Measurements from ENCODE around the gene DRGX.

Gene DRGX

DNA sequence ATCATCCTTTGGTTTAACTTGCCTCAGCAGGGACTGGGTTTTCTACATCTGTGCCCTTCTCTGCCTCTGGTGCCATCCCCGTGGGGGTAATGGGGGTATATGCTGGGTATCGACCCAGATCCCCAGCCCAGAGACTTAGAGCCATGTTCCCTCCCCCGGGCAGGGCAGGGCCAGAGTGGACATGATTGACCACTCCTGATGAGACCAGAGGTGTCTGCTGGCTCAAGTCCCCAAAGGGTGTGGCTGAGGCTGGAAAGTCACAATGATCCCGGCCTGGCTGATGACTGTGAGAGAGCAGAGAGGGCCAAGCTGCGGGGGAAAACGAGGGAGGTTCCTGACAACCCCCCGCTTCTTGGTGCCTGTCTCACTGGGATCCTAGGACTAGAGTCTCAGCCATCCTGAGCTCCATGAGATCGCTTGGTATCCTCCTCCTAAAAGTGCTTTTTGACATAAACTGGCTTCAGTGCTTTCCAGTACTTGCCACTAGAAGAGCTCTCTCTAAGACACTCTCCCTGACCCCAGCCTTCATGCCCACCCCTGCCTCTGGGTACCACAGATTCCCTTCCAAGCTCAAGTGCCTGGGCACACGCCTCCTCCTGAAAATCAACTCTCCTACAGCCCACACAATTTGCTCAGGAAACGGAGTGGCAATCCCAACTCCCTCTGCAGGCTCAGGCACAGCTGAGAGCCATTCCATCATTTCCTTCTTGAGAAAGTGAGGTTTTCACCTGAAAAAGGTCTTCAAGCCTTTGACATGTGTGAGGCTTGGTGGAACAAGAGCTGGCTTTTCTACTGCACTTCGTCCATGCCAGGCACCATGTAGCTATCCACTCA lies 33.9 kb downstream of the DRGX start:
- no peak for DNase-seq (ENCODE audit: low read depth in 2 of 2)

DNA sequence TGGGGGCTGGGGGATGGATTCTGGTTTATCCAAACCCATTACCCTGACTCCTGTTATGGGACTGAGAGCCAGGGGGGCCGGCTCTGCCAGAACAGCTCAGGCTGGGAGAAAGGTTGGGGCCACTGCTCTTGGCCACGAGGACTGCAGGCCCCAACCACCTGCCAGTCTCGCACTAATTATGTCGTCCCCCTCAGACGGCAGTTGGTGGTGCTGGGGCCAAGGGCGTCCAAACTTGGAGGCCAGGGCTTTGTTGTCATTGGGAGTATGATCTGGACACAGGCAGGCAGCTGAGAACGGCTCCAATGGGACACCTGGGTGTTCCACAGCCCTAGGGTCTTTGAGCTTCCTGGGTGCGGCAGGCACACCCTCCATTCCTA lies 34.7 kb downstream of the DRGX start:
- DNase-seq (ENCODE audit: low read depth in 2 of 2): no peak

DNA sequence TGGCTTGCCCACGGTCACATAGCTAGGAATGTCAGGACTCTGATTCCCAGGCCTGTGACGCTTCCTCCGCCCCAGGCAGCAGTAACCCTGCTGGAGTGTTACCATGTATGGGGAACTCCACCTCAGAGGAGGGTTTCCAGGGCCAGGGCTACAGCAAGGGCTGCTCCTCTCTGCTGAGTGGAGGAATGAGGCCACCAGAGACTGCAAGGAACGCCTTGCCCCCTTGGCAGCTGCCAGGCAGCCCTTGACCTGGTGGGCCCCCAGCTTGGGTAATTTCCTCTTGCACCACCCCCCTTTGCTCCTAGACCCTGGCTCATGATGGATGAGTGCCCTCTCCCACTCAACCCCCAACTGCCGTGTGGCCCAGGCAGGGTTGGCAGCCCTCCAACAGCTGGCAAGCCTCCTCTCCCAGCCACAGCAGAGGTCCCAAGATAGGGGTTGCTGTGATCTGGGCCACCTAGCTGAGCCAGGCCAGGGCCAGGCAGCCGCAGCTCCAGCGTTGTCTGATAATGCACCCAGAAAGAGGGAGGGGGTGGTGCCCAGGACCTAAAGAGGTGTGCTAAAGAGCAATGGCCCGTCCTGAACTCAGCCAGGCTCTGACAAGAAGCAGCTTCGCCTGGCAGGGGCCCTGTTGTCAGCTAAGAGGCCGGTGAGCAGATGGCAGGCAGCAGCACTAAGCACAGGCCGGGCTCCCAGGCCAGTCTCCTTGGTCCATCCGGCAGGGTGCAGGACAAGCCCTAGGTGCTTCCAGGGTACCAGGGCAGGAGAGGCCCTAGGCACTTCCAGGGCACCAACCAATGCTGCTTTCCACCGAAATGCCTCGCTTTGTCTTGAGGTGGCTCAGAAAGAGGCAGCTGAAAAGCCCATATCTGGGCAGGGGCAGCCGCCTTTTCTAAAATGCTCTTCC lies 35.4 kb downstream of the DRGX start:
- no peak for DNase-seq (ENCODE audit: low read depth in 2 of 2)

DNA sequence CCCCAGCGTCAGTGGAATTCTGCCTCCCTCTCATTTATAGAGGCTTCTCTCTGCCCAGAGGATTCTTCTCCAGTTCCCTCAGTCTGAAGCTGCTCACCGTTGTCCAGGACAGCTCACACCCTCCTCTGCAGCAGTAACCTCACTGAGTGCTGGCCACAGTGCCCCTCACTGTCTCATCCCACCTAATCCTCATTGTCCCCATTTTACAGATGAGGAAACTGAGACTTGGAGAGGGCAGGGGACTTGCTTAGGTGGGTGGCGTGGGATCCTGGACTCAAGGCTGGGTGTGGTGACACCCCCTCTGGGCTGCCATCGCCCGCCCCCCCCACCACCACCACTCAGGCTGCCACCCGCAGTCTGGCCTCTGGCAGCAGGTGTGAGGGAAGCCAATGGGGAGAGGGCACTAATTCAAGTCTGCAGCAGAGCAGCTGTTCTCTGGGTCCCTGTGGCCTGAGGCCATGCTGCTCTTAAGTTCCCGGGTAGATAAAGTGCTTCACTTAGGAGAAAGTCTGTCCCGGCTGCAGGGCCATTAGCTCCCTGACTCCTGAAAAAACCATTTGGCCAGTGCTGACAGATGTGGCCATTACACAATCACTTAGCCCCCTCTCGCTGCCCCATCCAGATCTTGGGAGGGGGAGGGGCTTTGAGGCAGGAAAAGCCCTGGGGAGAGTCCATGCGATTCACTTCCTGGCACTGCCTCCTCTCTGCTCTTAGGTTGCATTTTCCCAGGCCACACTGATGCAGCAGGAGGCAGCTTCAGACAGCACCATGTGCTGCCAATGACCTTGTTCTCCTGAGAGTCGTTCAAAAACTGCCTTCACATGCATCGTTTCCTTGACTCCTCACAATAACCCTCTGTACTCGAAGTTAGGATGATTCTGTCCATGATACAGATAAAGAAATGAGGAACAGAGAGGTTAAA lies 36.3 kb downstream of the DRGX start:
- DNase-seq (ENCODE audit: low read depth in 2 of 2): no peak

DNA sequence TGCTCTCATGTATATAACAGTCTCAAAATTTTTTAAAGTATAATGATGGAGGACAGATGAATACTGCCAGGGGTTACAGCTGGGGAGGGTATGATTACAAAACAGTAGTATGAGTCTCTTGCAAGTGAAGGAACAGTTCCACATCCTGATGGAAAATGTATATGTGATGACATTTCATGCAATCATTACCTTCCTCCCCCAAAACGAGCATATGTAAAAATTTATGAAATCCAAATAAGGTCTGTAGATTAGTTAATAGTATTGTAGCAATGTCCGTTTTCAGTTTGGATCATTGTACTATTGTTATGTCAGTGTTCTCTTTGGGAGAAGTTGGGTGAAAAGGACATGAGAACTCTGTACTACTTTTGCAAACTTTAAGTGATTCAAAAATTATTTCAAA lies 38.0 kb downstream of the DRGX start:
- no peak for DNase-seq (ENCODE audit: low read depth in 2 of 2)

DNA sequence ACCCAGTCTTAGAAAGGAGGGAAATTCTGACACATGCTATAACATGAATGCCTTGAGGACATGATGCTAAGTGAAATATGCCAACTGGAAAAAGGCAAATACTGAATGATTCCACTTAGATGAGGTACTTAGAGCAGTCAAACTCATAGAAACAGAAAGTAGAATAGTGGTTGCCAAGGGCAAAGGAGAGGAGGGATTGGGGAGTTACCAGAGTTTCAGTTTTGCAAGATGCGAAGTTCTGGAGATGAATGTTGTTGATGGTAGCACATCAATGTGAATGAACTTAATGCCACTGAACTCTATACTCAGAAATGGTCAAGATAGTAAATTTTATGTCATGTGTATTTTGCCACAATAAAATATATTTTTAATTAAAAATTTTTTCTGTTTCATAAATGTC lies 38.9 kb downstream of the DRGX start:
- DNase-seq (ENCODE audit: low read depth in 2 of 2): no peak

DNA sequence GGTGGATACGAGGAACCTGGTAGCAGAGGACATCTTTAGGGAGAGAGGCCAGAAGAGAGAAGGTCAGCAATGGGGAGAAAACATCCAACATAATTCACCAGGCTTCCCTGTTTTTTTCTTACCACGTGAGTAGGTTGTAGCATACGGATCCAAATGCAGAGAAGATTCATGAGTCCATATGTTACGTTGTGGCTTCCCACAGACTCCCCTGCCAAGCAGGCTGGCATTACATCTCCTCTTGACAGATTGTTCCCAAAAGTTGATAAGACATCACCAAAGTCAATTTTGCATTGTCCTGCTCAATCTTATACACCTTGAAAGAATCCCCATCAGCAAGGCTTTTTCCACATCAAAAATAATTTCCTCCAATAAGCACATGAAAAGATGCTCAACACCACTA lies 39.7 kb downstream of the DRGX start:
- no peak for DNase-seq (ENCODE audit: low read depth in 2 of 2)

DNA sequence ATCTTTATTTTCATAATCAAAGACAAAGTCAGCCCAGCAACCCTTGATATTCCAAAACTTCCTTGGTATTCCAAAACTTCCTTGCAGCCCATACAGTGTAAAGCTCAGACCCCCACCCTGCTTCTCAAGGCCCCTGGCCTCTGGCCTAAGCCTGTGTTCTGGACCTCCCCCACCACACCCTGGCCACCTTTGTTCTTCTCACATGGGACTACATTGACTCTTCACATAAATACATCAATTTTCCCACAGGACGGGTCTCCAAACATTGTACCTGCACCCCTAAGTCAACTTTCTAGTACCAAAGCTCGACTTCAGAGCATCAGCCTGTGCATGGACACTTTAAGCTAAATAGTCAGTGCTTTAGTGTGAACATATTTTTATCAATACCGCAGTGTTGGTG lies 40.7 kb downstream of the DRGX start:
- no peak for DNase-seq (ENCODE audit: low read depth in 2 of 2)

DNA sequence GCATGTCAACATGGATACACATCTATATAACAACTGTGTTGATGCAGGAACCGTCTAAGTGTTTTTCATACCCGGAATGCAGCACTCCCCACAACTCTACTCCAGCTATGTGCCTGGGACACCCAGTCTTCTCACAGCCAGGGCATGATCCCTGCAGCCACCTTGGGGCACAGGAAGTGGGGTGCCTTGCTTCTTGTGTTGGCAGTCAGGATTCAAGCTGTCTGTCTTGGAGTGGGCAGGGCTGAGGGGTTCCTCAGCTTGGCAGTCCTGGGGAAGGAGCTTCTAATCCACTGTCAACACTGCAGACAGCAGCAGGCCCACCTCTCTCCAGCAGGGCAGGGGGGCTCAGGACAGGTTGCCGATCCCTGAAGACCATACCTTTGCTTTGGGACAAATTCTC lies 41.3 kb downstream of the DRGX start:
- no peak for DNase-seq (ENCODE audit: low read depth in 2 of 2)

DNA sequence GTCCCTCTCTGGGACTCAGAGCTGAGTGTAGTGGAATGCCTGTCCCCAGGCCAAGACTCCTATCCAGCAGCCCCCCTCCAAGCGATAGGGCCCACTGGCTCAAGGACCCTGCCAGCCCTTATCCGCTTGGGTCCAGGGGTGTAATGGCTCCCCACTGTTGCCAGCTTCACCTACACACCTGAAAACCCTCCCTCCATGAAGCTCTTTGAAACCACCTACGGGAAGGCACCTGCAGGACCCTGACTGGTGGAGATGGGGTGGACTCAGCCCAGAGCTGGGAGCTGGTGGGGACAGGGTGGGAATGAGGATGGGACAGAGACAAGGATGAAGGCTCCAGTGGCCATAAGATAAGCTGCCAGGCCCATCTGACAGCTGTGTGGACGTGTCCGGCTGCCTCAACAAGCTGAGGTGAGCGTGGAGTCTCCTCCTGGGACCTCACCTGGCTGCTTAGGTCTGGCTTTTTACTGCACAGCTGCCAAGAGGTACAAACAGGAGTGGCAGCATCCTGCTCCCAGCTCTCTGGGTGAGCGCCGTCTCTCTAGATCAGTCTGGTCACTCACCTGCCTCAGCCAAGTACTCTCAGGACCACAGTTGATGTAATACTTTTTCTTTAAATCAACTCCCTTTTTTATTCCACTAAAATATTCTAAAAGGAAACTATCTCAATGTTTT lies 41.9 kb downstream of the DRGX start:
- no peak for DNase-seq (ENCODE audit: low read depth in 2 of 2)

DNA sequence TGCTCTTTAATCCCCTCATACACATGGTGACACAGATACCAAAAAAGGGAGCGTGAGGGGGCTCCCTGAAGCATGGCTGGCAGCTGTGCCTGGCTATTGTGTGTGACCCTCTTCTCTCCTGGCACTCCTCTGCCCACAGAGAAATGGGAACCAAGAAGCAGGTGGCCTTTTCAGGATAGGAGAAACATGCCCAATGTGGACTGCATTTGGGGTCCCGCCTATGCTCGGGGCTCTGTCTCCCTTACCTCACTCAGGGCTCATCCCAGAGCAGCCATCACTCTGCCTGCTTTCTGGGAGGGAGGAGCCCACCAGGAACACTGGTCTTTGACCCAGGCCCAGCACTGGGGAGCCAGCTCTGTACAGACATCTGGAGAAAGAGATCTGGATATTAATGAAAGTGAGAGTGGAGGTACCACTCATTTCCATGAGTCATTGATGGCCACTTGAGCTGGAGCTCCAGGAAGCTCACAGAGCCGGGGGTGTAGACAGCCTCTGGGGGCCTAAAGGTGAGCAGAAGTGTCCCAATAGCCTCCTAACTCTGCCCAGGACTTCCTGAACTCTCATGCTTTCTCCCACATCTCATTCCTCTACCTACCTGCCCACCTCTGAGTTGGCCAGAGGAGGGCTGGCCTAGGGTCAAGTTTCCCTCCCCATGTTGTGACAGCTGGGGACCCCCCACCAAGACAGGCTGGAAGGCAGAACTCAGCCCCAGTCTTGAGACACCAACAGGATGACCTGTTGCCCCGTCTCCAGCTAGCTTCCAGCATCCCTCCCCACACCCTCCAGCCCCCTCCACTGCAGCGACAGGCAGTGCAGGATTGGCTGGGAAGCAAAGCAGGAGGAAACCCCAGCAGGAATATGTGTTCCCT lies 42.6 kb downstream of the DRGX start:
- DNase-seq (ENCODE audit: low read depth in 2 of 2): no peak

DNA sequence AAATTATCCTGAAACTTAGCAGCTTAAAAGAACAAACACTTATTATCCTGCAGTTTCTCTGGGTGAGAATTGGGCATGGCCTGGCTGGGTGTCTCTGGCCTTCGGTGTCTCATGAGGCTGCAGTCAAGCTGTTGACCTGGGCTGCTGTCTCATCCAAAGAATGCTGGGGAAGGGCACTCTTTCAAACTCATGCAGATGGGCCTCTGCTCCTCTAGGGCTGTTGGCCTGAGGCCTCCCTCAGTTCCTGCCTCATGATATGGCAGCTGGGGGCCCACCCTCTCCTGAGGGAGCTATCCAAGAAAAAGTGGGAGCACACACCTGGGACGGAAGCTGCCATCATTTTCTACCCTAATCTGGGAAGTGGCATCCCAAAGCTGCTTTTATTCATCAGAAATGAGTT lies 43.6 kb downstream of the DRGX start:
- DNase-seq (ENCODE audit: low read depth in 2 of 2): no peak

DNA sequence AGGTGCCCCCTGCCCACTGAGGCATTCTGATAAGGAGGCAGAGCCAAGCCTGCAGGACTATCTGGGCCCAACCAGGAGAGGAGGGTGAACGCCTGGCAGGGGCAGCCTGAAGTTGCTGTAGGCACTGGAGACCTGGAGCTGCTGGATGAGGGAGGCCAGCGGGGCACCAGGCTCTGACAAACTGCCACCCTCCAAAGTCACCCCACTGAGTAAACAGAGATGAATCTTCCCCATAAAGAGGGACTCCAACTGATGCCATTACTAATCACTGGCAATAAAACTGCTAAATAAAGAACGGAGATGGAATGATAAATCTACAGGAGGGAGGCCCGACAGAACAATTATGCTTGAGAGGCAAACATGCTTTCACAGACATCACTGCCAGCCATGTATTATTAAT lies 44.2 kb downstream of the DRGX start:
- no peak for DNase-seq (ENCODE audit: low read depth in 2 of 2)

DNA sequence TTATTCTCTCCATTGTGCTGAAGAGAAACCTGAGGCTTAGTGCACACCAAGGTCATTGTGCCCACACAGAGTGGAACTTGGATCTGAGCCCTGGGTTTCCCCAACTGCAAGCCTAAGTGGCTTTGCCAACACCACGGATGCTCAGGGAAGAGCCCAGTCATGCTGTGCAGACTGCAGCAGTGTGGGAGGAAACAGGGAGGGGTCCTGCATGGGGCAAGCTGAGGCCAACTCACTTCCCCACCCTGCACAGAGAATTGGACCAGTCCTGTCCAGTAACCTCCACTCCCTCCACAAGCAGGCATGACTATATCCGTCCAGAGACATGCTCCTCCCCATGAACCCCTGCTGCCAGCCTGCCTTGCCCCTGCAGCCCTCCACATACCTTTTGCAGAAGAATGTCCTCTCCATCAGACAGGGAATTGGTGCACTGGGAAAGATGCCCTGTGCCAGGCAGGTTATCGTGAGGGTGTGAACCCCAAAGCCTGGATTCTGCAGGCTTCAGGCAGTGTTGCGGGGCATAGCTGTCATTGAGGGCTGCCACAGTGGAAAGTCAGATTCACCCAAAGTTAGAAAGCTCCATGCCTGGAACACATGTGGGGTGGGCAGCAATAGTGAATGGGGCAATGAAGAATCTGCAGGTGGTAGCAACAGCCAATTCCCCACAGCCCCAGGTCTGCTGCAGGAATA lies 44.9 kb downstream of the DRGX start:
- DNase-seq (ENCODE audit: low read depth in 2 of 2): no peak

DNA sequence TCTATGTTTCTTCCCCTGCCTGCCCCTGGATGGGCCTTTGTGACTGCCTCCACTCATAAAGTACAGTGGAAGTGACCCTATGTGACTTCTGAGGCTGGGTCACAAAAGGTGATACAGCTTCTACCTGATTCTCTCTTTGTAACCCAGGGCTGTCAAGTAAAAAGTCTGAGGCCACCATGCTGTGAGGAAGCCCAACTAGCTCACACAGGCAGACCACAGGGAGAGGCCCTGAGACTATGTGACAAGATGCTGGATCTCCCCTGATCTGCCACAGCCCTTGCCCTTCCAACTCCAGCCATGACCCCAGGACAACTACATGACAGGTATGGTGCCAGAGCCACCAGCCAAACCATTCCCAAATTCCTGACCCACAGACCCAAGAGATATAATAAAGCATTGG lies 45.8 kb downstream of the DRGX start:
- DNase-seq (ENCODE audit: low read depth in 2 of 2): no peak

DNA sequence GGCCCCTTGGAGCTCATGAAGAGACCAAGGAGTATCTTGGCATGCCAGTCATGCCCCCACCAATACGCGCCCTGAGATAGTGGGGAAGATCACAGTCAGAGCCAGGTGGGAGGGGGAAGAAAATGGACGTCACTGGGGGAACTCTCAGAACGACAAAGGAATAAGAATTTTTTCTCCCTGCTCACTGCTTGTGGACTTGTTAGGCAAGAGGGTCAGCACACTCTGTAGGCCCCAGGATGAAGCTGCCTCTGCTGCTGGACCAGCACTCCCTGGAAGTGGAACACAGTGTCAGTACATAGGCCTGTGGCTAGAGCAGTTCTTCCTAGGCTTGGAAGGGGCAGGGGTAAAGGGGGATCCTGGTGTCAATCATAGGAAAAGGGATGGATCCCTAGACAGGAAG lies 46.5 kb downstream of the DRGX start:
- DNase-seq (ENCODE audit: low read depth in 2 of 2): no peak

DNA sequence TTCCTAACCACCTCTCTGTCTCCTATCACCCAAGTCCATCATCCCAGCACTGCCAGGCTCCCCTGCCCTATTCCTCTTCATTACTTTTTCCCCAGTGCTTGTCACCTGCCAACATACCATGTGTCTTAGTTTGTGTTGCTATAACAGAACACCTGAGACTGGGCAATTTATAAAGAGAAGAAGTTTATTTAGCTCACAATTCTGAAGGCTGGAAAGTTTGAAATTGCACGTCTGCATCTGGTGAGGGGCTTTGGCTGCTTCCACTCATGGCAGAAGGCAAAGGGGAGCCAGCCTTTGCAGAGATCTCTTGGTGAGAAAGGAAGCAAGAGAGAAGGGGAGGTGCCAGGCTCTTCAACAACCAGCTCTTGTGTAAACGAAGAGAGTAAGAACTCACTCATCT lies 47.3 kb downstream of the DRGX start:
- no peak for DNase-seq (ENCODE audit: low read depth in 2 of 2)

DNA sequence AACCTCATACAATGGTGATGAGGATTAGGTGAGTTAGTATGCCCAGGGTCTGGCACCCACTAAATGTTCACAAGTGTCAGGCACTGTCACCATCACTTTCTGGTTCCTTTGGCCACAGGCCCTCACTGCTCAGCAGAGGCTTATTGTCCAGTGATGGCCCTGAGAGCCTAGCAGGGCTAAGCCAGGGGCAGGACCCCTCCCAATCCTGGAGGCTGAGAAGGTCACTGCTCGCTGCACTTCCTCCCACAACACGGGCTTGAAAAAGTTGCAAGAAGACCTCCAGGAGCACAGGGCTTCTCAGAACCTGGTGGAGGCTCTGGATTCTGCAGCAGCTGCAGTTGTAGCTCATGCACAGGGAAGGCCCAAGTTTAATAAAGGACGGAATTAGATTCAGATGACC lies 48.1 kb downstream of the DRGX start:
- no peak for DNase-seq (ENCODE audit: low read depth in 2 of 2)

DNA sequence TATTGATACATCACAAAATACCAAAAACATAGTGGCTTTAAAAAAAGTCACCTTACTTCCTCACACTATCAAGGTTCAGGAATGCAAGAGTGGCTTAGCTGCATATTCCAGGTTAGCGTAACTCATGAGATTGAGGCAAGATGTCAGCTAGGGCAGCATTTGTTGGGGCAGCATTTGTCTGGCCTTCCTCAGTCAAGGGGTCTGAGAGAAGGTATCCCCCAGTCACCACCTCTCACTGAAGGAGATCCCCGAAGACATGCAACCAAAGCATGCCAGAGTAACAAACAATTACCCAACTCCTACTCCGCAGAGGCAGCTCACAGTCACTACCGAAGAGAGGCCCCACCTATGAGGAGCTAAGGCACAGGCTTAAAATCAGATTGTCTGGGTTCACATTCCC lies 48.5 kb downstream of the DRGX start:
- DNase-seq (ENCODE audit: low read depth in 2 of 2): no peak

DNA sequence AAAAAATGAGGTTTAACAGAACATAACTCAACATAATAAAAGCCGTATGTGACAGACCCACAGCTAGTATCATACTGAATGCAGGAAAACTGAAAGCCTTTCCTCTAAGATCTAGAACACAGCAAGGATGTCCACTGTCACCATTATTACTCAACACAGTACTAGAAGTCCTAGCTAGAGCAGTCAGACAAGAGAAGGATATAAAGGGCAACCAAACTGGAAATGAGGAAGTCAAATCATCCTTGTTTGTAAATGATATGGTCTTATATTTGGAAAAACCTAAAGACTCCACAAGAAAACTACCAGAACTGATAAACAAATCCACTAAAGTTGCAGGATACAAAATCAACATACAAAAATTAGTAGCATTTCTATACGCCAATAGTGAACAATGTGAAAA lies 51.0 kb downstream of the DRGX start:
- DNase-seq (ENCODE audit: low read depth in 2 of 2): no peak

Data from stimulated activated CD8-positive, alpha-beta memory T cell treated with anti-CD3 and anti-CD28 coated beads, Interleukin-7, amount 100 ng/mL, for 4 hours (primary cell).